Endothelial cell of umbilical vein (primary cell): ENCODE results near the gene FAM20A. TPM values are rescaled to one million over a fixed set of nuclear protein-coding genes. Genes with fewer than 3 reads are reported as not detected.

Experiments
- BruUV-seq: library from RNA; stranded (reverse); fragments of 400-500 nt; replicated peaks from 2 replicates; lab custom pipeline; 2021; lab: Mats Ljungman, UMichigan
- CTCF ChIA-PET: fragments of 300-600, 350-600 bp; sonication (Branson Sonifier 250); formaldehyde crosslinking; loops from one replicate; lab custom pipeline; 2021; ENCODE audit warnings: antibody characterized with exemption, inconsistent platforms; lab: Charles Lee
- POLR2A ChIA-PET: fragments of 300-600, 350-600 bp; sonication (Branson Sonifier 250); formaldehyde crosslinking; loops from one replicate; lab custom pipeline; 2021; ENCODE audit warnings: antibody characterized with exemption, inconsistent platforms; lab: Charles Lee
- DNase-seq: peaks from one replicate; pipeline ENCODE4 v3.0.0-alpha.2; 2011; ENCODE audit warnings: low read depth, low spot score
- FAIRE-seq: peaks from 2 replicates; lab custom pipeline; 2011; peaks lifted over from hg19 to GRCh38; lab: Jason Lieb, UNC
- H2AFZ ChIP-seq: 2 replicates; pipeline ENCODE4 v1.6.0; 2012; ENCODE audit warnings: low read depth, low read length, control low read depth, inconsistent platforms
- H3K27ac ChIP-seq: 2 replicates; pipeline ENCODE4 v1.5.1; 2011; ENCODE audit warnings: low read depth, mild to moderate bottlenecking, control low read depth, low read length, moderate library complexity; ENCODE audit not compliant: insufficient read depth
- H3K27me3 ChIP-seq, 2 experiments: 2 replicates each; pipeline versions ENCODE4 v1.6.0 to v1.6.1; 2011; ENCODE audit warnings: low read length in 2 of 2, mixed read lengths in 1 of 2; ENCODE audit not compliant: control insufficient read depth in 2 of 2, insufficient read depth in 2 of 2
- H3K36me3 ChIP-seq, 2 experiments: 2 replicates in 1 of 2; 3 replicates in 1 of 2; pipeline ENCODE4 v1.5.1; 2011; ENCODE audit warnings: low read length in 2 of 2, mild to moderate bottlenecking in 1 of 2, moderate library complexity in 1 of 2; ENCODE audit not compliant: control insufficient read depth in 2 of 2, insufficient read depth in 2 of 2; ENCODE audit errors: extremely low read depth in 1 of 2
- H3K4me1 ChIP-seq: 3 replicates; pipeline ENCODE4 v1.5.1; 2011; ENCODE audit warnings: mild to moderate bottlenecking, low read length; ENCODE audit not compliant: control insufficient read depth, insufficient read depth; ENCODE audit errors: extremely low read depth
- H3K4me2 ChIP-seq: 2 replicates; pipeline ENCODE4 v1.6.1; 2011; ENCODE audit warnings: low read length, control low read depth, mixed read lengths; ENCODE audit not compliant: insufficient read depth
- H3K4me3 ChIP-seq, 3 experiments: fragments of 200-600 bp in 1 of 3; sonication (generic), shearing (Covaris generic) in 1 of 3; replicated peaks in 1 of 3; 2 replicates each; pipeline ENCODE4 v1.5.1; 2011 to 2016; ENCODE audit warnings: control low read depth in 3 of 3, low read length in 3 of 3, mild to moderate bottlenecking in 2 of 3, inconsistent platforms in 1 of 3, low read depth in 1 of 3, moderate library complexity in 1 of 3; ENCODE audit not compliant: insufficient read depth in 1 of 3
- H3K79me2 ChIP-seq: 2 replicates; pipeline ENCODE4 v1.6.0; 2012; ENCODE audit warnings: low read length, inconsistent platforms; ENCODE audit not compliant: control insufficient read depth, insufficient read depth
- H3K9ac ChIP-seq: replicated peaks from 2 replicates; pipeline ENCODE3; 2011; ENCODE audit warnings: low read length, control low read depth; ENCODE audit not compliant: insufficient read depth; ENCODE audit errors: extremely low read depth
- H3K9me1 ChIP-seq: replicated peaks from 3 replicates; pipeline ENCODE4 v1.6.0; 2011; ENCODE audit warnings: mild to moderate bottlenecking, low read length; ENCODE audit not compliant: control insufficient read depth, insufficient read depth; ENCODE audit errors: extremely low read depth
- H3K9me3 ChIP-seq: replicated peaks from 2 replicates; pipeline ENCODE4 v1.5.1; 2012; ENCODE audit warnings: low read length, inconsistent platforms; ENCODE audit not compliant: control insufficient read depth, insufficient read depth
- H4K20me1 ChIP-seq: replicated peaks from 2 replicates; pipeline ENCODE3; 2011; ENCODE audit warnings: mild to moderate bottlenecking, low read length; ENCODE audit not compliant: control insufficient read depth, insufficient read depth; ENCODE audit errors: extremely low read depth
- EZH2 ChIP-seq: IDR thresholded peaks from 2 replicates; pipeline ENCODE4 v1.6.1; 2012; ENCODE audit warnings: borderline replicate concordance, low read depth, mild to moderate bottlenecking, moderate library complexity, low read length, inconsistent platforms; ENCODE audit not compliant: severe bottlenecking
- FOS ChIP-seq: IDR thresholded peaks from 2 replicates; pipeline ENCODE4 v1.6.1; 2011; ENCODE audit warnings: mild to moderate bottlenecking, low read length, moderate library complexity, borderline replicate concordance; ENCODE audit not compliant: insufficient read depth
- GATA2 ChIP-seq: IDR thresholded peaks from 2 replicates; pipeline ENCODE4 v1.7.0; 2011; ENCODE audit warnings: low read depth, mild to moderate bottlenecking, moderate library complexity, mixed read lengths, low read length; ENCODE audit not compliant: insufficient read length, insufficient read depth
- JUN ChIP-seq: IDR thresholded peaks from 2 replicates; pipeline ENCODE4 v1.6.1; 2011; ENCODE audit warnings: borderline replicate concordance, low read depth; ENCODE audit not compliant: insufficient read length, insufficient read depth
- MAX ChIP-seq: IDR thresholded peaks from 2 replicates; pipeline ENCODE4 v1.6.1; 2011; ENCODE audit not compliant: insufficient read depth, insufficient read length
- MYC ChIP-seq: IDR thresholded peaks from one replicate; pipeline ENCODE4 v1.6.1; 2011; ENCODE audit warnings: mild to moderate bottlenecking, low read depth, low read length
- POLR2A ChIP-seq: IDR thresholded peaks from 2 replicates; pipeline ENCODE4 v1.6.1; 2012; ENCODE audit warnings: low read depth, mild to moderate bottlenecking, control low read depth, low read length
- POLR2AphosphoS5 ChIP-seq: IDR thresholded peaks from 2 replicates; pipeline ENCODE4 v1.6.1; 2012; ENCODE audit warnings: low read depth, mild to moderate bottlenecking, control low read depth, low read length, moderate library complexity; ENCODE audit not compliant: insufficient read depth
- dilution Hi-C: fragments of 300-500 bp; cut with MboI; formaldehyde crosslinking; loops from one replicate; pipeline ENCODE4 v1.15.0; 2019; ENCODE audit warnings: low sequenced_read_pairs; ENCODE audit not compliant: extremely low pct_ligation_motif_present
- intact Hi-C: fragments of 100-400 bp; cut with micrococcal nuclease; formaldehyde crosslinking; loops from one replicate; pipeline ENCODE4 v1.10.0; 2022
- polyA plus RNA-seq, 4 experiments: library from polyadenylated mRNA; depleted of rRNA in 3 of 4; stranded (reverse) in 3 of 4; unstranded in 1 of 4; fragments of >200 nt; gene quantifications; 2 replicates each; pipeline versions ENCODE4 v1.2.1 to v1.2.3, GENCODE V29; 2011 to 2012; ENCODE audit warnings: missing spikeins in 1 of 4
- total RNA-seq: library from RNA; stranded (reverse); gene quantifications from 2 replicates; pipeline ENCODE4 v1.2.3, GENCODE V29; 2021
- TF ChIP-seq, protein P1 (sequence below), 2 donors: IDR thresholded peaks; 1 replicate in 1 of 2; 2 replicates in 1 of 2; pipeline ENCODE4 v1.5.1; 2011; ENCODE audit warnings: low read length in 2 of 2, mild to moderate bottlenecking in 2 of 2, moderate library complexity in 2 of 2, control low read depth in 1 of 2, inconsistent platforms in 1 of 2, low read depth in 1 of 2; ENCODE audit not compliant: insufficient read depth in 1 of 2; ENCODE audit errors: extremely low read depth in 1 of 2

FAM20A gene
- total and polyA plus RNA-seq, 2 donors (not counting 3 experiments of a cell fraction or from before 2014, with no cell fraction given): not detected

- Histone ChIP-seq H3K4me2 (no peak overlapping the region), H3K9me3 (no peaks in the 10 kb centered on the region), H3K27me3 (peaks cover 13 to 15% of the 10 kb centered on the region in 2 experiments), H3K9ac (no peak overlapping the region), H4K20me1 (no peaks in the 10 kb centered on the region), H2AFZ (no peak overlapping the region), H3K4me3 (no peak overlapping the region), H3K4me1 (no peaks in the 10 kb centered on the region), H3K79me2 (no peaks in the 10 kb centered on the region), H3K9me1 (no peaks in the 10 kb centered on the region), H3K36me3 (no peaks in the 10 kb centered on the region), H3K27ac (no peak overlapping the region)
- no peak for DNase-seq
- dilution Hi-C loops: no loop called here
- CTCF ChIA-PET: interaction anchor here (0.8 kb wide), 1 partner anchor 19 kb away, joined by 3 read pairs; no protein-coding TSS in a partner anchor
- BruUV-seq: no TSS peak
- intact Hi-C loops: no loop called here
- TF ChIP-seq POLR2AphosphoS5 (no peak), JUN (no peak), POLR2A (no peak), FOS (no peak), MYC (no peak), EZH2 (no peak), GATA2 (no peak), MAX (no peak)
- TF ChIP-seq, protein P1, sequence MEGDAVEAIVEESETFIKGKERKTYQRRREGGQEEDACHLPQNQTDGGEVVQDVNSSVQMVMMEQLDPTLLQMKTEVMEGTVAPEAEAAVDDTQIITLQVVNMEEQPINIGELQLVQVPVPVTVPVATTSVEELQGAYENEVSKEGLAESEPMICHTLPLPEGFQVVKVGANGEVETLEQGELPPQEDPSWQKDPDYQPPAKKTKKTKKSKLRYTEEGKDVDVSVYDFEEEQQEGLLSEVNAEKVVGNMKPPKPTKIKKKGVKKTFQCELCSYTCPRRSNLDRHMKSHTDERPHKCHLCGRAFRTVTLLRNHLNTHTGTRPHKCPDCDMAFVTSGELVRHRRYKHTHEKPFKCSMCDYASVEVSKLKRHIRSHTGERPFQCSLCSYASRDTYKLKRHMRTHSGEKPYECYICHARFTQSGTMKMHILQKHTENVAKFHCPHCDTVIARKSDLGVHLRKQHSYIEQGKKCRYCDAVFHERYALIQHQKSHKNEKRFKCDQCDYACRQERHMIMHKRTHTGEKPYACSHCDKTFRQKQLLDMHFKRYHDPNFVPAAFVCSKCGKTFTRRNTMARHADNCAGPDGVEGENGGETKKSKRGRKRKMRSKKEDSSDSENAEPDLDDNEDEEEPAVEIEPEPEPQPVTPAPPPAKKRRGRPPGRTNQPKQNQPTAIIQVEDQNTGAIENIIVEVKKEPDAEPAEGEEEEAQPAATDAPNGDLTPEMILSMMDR (IDR thresholded peaks at IDR 0.05; ENCODE audit: extremely low read depth in 1 of 2, insufficient read depth in 1 of 2, low read depth in 1 of 2, low read length in 2 of 2): no peak
- POLR2A ChIA-PET: no interaction called here
- FAIRE-seq: no peak
Measured at GRCh38 chr17:68594552-68594951, 6.6 kb downstream of the FAM20A start.
